Nephron (organoid): ENCODE measurements around the gene ALK.

ENCODE experiments used
- H3K27ac Mint-ChIP-seq, 3 experiments: 2 replicates each; pipeline ENCODE4 v1.8.0; 2020; ENCODE audit warnings: mixed read lengths in 3 of 3, mild to moderate bottlenecking in 2 of 3, moderate library complexity in 1 of 3
- H3K27me3 Mint-ChIP-seq: 2 replicates; pipeline ENCODE4 v1.8.0; 2021; ENCODE audit warnings: low read depth, mild to moderate bottlenecking, moderate library complexity, mixed read lengths
- H3K36me3 Mint-ChIP-seq: 2 replicates; pipeline ENCODE4 v1.8.0; 2020; ENCODE audit warnings: low read depth, mixed read lengths
- H3K4me1 Mint-ChIP-seq: 2 replicates; pipeline ENCODE4 v1.8.0; 2020; ENCODE audit warnings: mixed read lengths
- H3K4me3 Mint-ChIP-seq, 3 experiments: 2 replicates each; pipeline ENCODE4 v1.8.0; 2020; ENCODE audit warnings: mild to moderate bottlenecking in 3 of 3, mixed read lengths in 3 of 3, moderate library complexity in 2 of 3
- H3K9me3 Mint-ChIP-seq: 2 replicates; pipeline ENCODE4 v1.8.0; 2020; ENCODE audit warnings: mixed read lengths
- CTCF ChIP-seq, 3 experiments: fragments of 200-600 bp; sonication (generic); IDR thresholded peaks; one replicate each; pipeline ENCODE4 v1.5.0; 2021; ENCODE audit warnings: antibody characterized with exemption in 3 of 3; ENCODE audit not compliant: unreplicated experiment in 3 of 3

ALK gene

DNA sequence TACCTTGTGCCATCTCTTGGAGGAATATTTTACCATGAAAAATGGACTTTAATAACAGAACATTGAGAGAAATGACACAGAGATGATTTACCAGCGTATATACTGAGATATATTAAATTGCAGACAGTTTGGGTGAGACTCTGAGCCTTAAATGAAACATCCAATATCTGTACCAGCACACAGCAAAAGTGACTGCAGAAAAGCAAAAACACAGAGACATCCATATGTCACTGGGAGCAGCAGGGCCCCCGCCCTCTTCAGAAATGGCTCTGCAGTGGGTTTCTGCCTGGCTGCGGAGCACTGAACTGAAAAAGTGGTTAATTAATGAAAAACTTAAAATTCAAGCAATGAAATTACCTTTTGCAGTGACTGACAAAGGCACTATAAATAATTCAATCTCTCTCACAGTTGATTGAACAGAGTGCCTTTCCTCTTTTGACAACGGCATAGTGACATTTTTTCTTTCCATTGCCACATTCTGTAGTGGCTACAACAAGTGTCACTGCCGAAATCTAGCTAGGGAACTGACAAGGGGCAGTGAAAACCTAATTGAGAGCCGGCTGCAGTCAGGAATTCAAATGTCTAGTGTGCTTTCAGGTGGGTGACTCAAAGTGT, 353.4 kb downstream of the ALK start:
- no peak overlapping the region for H3K4me3 Mint-ChIP-seq
- peaks cover 40% of the 10 kb centered on the region for H3K27me3 Mint-ChIP-seq
- H3K4me1 Mint-ChIP-seq, result no peaks in the 10 kb centered on the region
- H3K9me3 Mint-ChIP-seq, result no peaks in the 10 kb centered on the region
- no peak overlapping the region for H3K27ac Mint-ChIP-seq
- no peak for TF ChIP-seq CTCF (IDR thresholded peaks at IDR 0.05; ENCODE audit: unreplicated experiment in 3 of 3)
- H3K36me3 Mint-ChIP-seq, result no peaks in the 10 kb centered on the region

- peaks cover 18% of the 10 kb centered on the region for H3K27me3 Mint-ChIP-seq
- H3K27ac Mint-ChIP-seq, result no peak overlapping the region
- no peaks in the 10 kb centered on the region for H3K9me3 Mint-ChIP-seq
- no peaks in the 10 kb centered on the region for H3K4me1 Mint-ChIP-seq
- no peak overlapping the region for H3K4me3 Mint-ChIP-seq
- H3K36me3 Mint-ChIP-seq, result no peaks in the 10 kb centered on the region
- TF ChIP-seq CTCF (IDR thresholded peaks at IDR 0.05; ENCODE audit: unreplicated experiment in 3 of 3), result no peak
Observed at GRCh38 chr2:29563697-29564096, 357.7 kb downstream of the ALK start.

DNA sequence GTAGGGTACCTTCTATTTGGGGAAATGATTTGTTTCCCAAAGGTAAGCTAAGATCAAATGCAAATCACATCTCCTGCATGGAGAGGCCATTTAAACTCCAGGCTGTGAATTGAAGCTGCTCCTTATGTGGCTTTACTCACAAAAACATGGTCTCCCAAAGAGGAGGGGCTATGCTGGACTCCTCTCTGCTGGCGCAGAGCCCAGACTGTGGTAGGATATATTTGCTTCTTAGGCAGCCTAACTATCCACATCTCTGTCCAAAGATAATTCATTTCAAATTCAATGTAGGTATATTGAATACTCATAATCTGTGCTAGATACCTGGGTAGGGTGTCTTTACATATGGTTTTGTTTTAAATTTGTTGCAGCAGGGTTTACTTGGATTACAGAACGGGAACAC, 358.5 kb downstream of the ALK start:
- H3K4me1 Mint-ChIP-seq, result no peaks in the 10 kb centered on the region
- peaks cover 13% of the 10 kb centered on the region for H3K27me3 Mint-ChIP-seq
- no peaks in the 10 kb centered on the region for H3K9me3 Mint-ChIP-seq
- no peak for TF ChIP-seq CTCF (IDR thresholded peaks at IDR 0.05; ENCODE audit: unreplicated experiment in 3 of 3)
- H3K4me3 Mint-ChIP-seq, result no peak overlapping the region
- no peaks in the 10 kb centered on the region for H3K36me3 Mint-ChIP-seq
- no peak overlapping the region for H3K27ac Mint-ChIP-seq

GRCh38 chr2:29562319-29562718, 359.1 kb downstream of the ALK start:
- no peaks in the 10 kb centered on the region for H3K36me3 Mint-ChIP-seq
- no peaks in the 10 kb centered on the region for H3K9me3 Mint-ChIP-seq
- H3K27me3 Mint-ChIP-seq, result peaks cover 14% of the 10 kb centered on the region
- no peak overlapping the region for H3K27ac Mint-ChIP-seq
- no peak for TF ChIP-seq CTCF (IDR thresholded peaks at IDR 0.05; ENCODE audit: unreplicated experiment in 3 of 3)
- no peak overlapping the region for H3K4me3 Mint-ChIP-seq
- H3K4me1 Mint-ChIP-seq, result no peaks in the 10 kb centered on the region

DNA sequence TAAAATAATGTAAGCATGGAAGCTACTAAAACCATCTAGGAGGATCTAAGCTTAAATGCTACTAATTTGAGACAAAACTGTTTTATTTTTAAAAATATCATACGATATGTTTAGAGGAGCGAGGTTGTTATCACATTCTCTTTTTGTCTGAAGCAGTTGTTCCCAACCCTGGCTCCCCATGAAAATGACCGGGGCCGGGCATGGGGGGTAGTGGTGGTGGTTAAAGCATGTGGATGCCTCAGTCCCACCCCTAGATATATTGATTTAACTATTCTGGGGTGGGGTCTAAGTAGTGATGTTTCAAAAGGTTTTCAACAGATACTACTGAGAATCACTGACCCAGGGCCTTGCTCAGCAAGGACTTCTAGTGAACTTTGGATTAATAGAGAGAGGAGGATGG, 359.8 kb downstream of the ALK start:
- no peaks in the 10 kb centered on the region for H3K4me1 Mint-ChIP-seq
- no peak overlapping the region for H3K27ac Mint-ChIP-seq
- no peaks in the 10 kb centered on the region for H3K9me3 Mint-ChIP-seq
- peaks cover 17% of the 10 kb centered on the region for H3K27me3 Mint-ChIP-seq
- no peak overlapping the region for H3K4me3 Mint-ChIP-seq
- no peak for TF ChIP-seq CTCF (IDR thresholded peaks at IDR 0.05; ENCODE audit: unreplicated experiment in 3 of 3)
- H3K36me3 Mint-ChIP-seq, result no peaks in the 10 kb centered on the region

GRCh38 chr2:29561181-29561580, 360.2 kb downstream of the ALK start:
- no peak for TF ChIP-seq CTCF (IDR thresholded peaks at IDR 0.05; ENCODE audit: unreplicated experiment in 3 of 3)
- Mint-ChIP-seq H3K4me1 (no peaks in the 10 kb centered on the region), H3K27me3 (peaks cover 14% of the 10 kb centered on the region), H3K9me3 (no peaks in the 10 kb centered on the region), H3K4me3 (no peak overlapping the region), H3K36me3 (no peaks in the 10 kb centered on the region), H3K27ac (no peak overlapping the region)
